Adrenal gland (tissue), 5 donors: ENCODE measurements around the gene PCYOX1L.

ENCODE experiments used
- CTCF ChIP-seq, 6 experiments: fragments of 450-650 bp in 4 of 6; fragments of 200-600 bp in 2 of 6; sonication (generic) in 1 of 6; IDR thresholded peaks; 1 replicate in 5 of 6; 2 replicates in 1 of 6; pipeline versions ENCODE4 v1.5.1 to v1.8.0; 2016 to 2021; ENCODE audit warnings: antibody characterized with exemption in 6 of 6, mild to moderate bottlenecking in 2 of 6, moderate library complexity in 1 of 6
- POLR2A ChIP-seq, 2 donors: fragments of 450-650 bp; IDR thresholded peaks; one replicate each; pipeline ENCODE4 v1.6.1; 2017; ENCODE audit warnings: antibody characterized with exemption in 2 of 2, mild to moderate bottlenecking in 2 of 2, moderate library complexity in 1 of 2
- donor health status: DM: no; HTN: no; CAD: no.

DNA sequence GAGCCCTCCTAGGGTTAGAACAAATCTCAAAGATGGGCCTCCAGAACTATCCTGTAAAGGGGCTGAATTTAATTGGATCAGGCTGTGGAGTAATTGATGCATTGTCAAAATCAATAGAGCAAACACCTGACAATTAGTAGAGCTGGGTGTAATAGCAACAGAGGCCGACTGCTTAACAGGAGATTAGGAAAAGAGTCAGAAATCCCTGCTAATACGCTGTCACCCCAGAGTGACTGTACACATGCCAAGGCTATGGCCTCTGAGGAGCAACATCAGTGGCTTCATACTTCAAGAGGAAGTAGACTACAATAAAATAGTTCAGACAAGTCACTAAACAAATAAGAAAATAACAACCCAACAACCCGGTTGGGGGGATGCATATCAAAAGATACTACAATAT is 31.2 kb upstream of the PCYOX1L start:
- no peak for TF ChIP-seq CTCF (IDR thresholded peaks at IDR 0.05)
- no peak for TF ChIP-seq POLR2A (IDR thresholded peaks at IDR 0.05)
